Endodermal cell (in vitro differentiated cells): ENCODE measurements around the gene MLYCD. TPM values are rescaled to one million over a fixed set of nuclear protein-coding genes. Genes with fewer than 3 reads are reported as not detected.

Experiments
- DNase-seq: peaks from one replicate; pipeline ENCODE4 v3.0.0-alpha.2; 2017
- H3K27ac ChIP-seq: 2 replicates; pipeline ENCODE4 v1.5.1; 2013; ENCODE audit warnings: mild to moderate bottlenecking, low read depth, low read length, moderate library complexity
- H3K27me3 ChIP-seq: 2 replicates; pipeline ENCODE4 v1.6.1; 2013; ENCODE audit warnings: mild to moderate bottlenecking, low read length, moderate library complexity; ENCODE audit not compliant: insufficient read depth, control insufficient read depth, poor library complexity, severe bottlenecking
- H3K36me3 ChIP-seq: 2 replicates; pipeline ENCODE4 v1.7.0; 2013; ENCODE audit warnings: mild to moderate bottlenecking, low read length, moderate library complexity; ENCODE audit not compliant: control insufficient read depth, insufficient read depth
- H3K4me1 ChIP-seq: one replicate; pipeline ENCODE4 v1.7.0; 2013; ENCODE audit warnings: low read length; ENCODE audit not compliant: control insufficient read depth, insufficient read depth
- H3K4me3 ChIP-seq: 2 replicates; pipeline ENCODE4 v1.5.1; 2013; ENCODE audit warnings: mild to moderate bottlenecking, low read length, moderate library complexity
- H3K9ac ChIP-seq: 2 replicates; pipeline ENCODE4 v1.6.1; 2013; ENCODE audit warnings: mild to moderate bottlenecking, low read length, moderate library complexity; ENCODE audit not compliant: poor library complexity, severe bottlenecking; ENCODE audit errors: extremely low read depth
- H3K9me3 ChIP-seq: 2 replicates; pipeline ENCODE4 v1.6.1; 2013; ENCODE audit warnings: mild to moderate bottlenecking, low read length, moderate library complexity; ENCODE audit not compliant: control insufficient read depth
- H3K27ac Mint-ChIP-seq: 2 replicates; pipeline ENCODE4 v1.8.0; 2020; ENCODE audit warnings: mixed read lengths
- H3K27me3 Mint-ChIP-seq: 2 replicates; pipeline ENCODE4 v1.8.0; 2021; ENCODE audit warnings: mild to moderate bottlenecking, mixed read lengths; ENCODE audit not compliant: insufficient read depth
- H3K36me3 Mint-ChIP-seq: 2 replicates; pipeline ENCODE4 v1.8.0; 2020; ENCODE audit warnings: low read depth, mixed read lengths
- H3K4me1 Mint-ChIP-seq: 2 replicates; pipeline ENCODE4 v1.8.0; 2020; ENCODE audit warnings: mixed read lengths
- H3K4me3 Mint-ChIP-seq: 2 replicates; pipeline ENCODE4 v1.8.0; 2020; ENCODE audit warnings: mild to moderate bottlenecking, moderate library complexity, mixed read lengths
- H3K9me3 Mint-ChIP-seq: 2 replicates; pipeline ENCODE4 v1.8.0; 2020; ENCODE audit warnings: mild to moderate bottlenecking, mixed read lengths
- WGBS, 2 experiments: methylation state at CpG; one replicate each; pipeline versions ENCODE4 v1.1.5 to v1.1.7; 2013; ENCODE audit warnings: missing lambda C conversion rate in 2 of 2, mixed read lengths in 1 of 2; ENCODE audit not compliant: insufficient coverage in 1 of 2, insufficient read length in 1 of 2; 5-methylcytosine and 5-hydroxymethylcytosine counted together
- total RNA-seq, 2 donors: library from RNA; stranded (reverse); fragmentation: NEBNext Ultra II Directional in 1 of 2; extraction: Animal tissue kit (Norgen Biotek cat#: 25700) in 1 of 2; gene quantifications; 2 replicates in 1 of 2; 3 replicates in 1 of 2; pipeline ENCODE4 v1.2.1, GENCODE V29; 2021
- TF ChIP-seq, protein P1 (sequence below): fragments of 200-600 bp; sonication (generic); conservative IDR thresholded peaks from 2 replicates; pipeline ENCODE4 v1.5.0; 2021; ENCODE audit warnings: antibody characterized with exemption, mild to moderate bottlenecking

MLYCD gene
- total RNA-seq, 2 donors from 2014 or later, result 11.1 to 19.0 TPM

- Histone ChIP-seq H3K4me3 (no peak overlapping the region), H3K36me3 (no peaks in the 10 kb centered on the region), H3K4me1 (no peaks in the 10 kb centered on the region), H3K9ac (no peak overlapping the region), H3K9me3 (no peaks in the 10 kb centered on the region), H3K27me3 (peaks cover 13% of the 10 kb centered on the region), H3K27ac (no peak overlapping the region)
- Mint-ChIP-seq H3K4me3 (no peak overlapping the region), H3K27ac (no peak overlapping the region), H3K9me3 (no peaks in the 10 kb centered on the region), H3K4me1 (peaks cover under 1% of the 10 kb centered on the region), H3K27me3 (peaks cover 15% of the 10 kb centered on the region), H3K36me3 (no peaks in the 10 kb centered on the region)
- TF ChIP-seq, protein P1, sequence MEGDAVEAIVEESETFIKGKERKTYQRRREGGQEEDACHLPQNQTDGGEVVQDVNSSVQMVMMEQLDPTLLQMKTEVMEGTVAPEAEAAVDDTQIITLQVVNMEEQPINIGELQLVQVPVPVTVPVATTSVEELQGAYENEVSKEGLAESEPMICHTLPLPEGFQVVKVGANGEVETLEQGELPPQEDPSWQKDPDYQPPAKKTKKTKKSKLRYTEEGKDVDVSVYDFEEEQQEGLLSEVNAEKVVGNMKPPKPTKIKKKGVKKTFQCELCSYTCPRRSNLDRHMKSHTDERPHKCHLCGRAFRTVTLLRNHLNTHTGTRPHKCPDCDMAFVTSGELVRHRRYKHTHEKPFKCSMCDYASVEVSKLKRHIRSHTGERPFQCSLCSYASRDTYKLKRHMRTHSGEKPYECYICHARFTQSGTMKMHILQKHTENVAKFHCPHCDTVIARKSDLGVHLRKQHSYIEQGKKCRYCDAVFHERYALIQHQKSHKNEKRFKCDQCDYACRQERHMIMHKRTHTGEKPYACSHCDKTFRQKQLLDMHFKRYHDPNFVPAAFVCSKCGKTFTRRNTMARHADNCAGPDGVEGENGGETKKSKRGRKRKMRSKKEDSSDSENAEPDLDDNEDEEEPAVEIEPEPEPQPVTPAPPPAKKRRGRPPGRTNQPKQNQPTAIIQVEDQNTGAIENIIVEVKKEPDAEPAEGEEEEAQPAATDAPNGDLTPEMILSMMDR, result no peak
- DNase-seq, result no peak
- WGBS, 2 experiments, result 88 to 98% methylated on average over 6 to 13 of the region's 13 CpGs
These were observed 67.3 kb downstream of the MLYCD start for GRCh38 chr16:83966153-83966696.

GRCh38 chr16:83967091-83967490 lies 68.2 kb downstream of the MLYCD start:
- 86 to 98% methylated on average over 1 to 2 of the region's 2 CpGs for WGBS, 2 experiments
- Mint-ChIP-seq H3K4me1 (no peaks in the 10 kb centered on the region), H3K9me3 (no peaks in the 10 kb centered on the region), H3K27ac (no peak overlapping the region), H3K27me3 (peaks cover 15% of the 10 kb centered on the region), H3K36me3 (no peaks in the 10 kb centered on the region), H3K4me3 (no peak overlapping the region)
- no peaks in the 10 kb centered on the region for H3K9me3 ChIP-seq
- no peak overlapping the region for H3K4me3 ChIP-seq
- H3K36me3 ChIP-seq, result no peaks in the 10 kb centered on the region
- H3K9ac ChIP-seq, result no peak overlapping the region
- peaks cover 13% of the 10 kb centered on the region for H3K27me3 ChIP-seq
- no peak for DNase-seq
- TF ChIP-seq, protein P1, result no peak
- no peaks in the 10 kb centered on the region for H3K4me1 ChIP-seq
- no peak overlapping the region for H3K27ac ChIP-seq

- Mint-ChIP-seq H3K4me1 (no peaks in the 10 kb centered on the region), H3K36me3 (no peaks in the 10 kb centered on the region), H3K27ac (no peak within 1 kb of the TSS), H3K27me3 (peaks cover 15% of the 10 kb centered on the region), H3K4me3 (peak within 1 kb of the TSS; percentile 60), H3K9me3 (no peaks in the 10 kb centered on the region)
- TF ChIP-seq, protein P1, result peak; percentile 88
- WGBS, 2 experiments, result 18 to 80% methylated on average over 5 to 35 of the region's 35 CpGs
- H3K4me1 ChIP-seq, result no peaks in the 10 kb centered on the region
- DNase-seq, result peak; percentile 76
- H3K9me3 ChIP-seq, result no peaks in the 10 kb centered on the region
- no peaks in the 10 kb centered on the region for H3K36me3 ChIP-seq
- no peak within 1 kb of the TSS for H3K27ac ChIP-seq
- peaks cover 13% of the 10 kb centered on the region for H3K27me3 ChIP-seq
- no peak within 1 kb of the TSS for H3K4me3 ChIP-seq
- H3K9ac ChIP-seq, result no peak within 1 kb of the TSS
These were observed 69.0 kb downstream of the MLYCD start, which contains the start of gene NECAB2 for GRCh38 chr16:83967838-83968305. Gene NECAB2 (plus strand): TSS chr16:83968244. CDS start chr16:83968649, 405 bp downstream.
